HEK293T (cell line): ENCODE measurements around the gene SRGAP1.

ENCODE experiments used
- BHLHE40 ChIP-seq: fragments of 450-650 bp; IDR thresholded peaks from 2 replicates; pipeline ENCODE4 v1.6.1; 2016; ENCODE audit warnings: mild to moderate bottlenecking, moderate library complexity, borderline replicate concordance
- ELF4 ChIP-seq: fragments of 450-650 bp; IDR thresholded peaks from 2 replicates; pipeline ENCODE4 v1.6.1; 2017; ENCODE audit warnings: antibody characterized with exemption
- FOXM1 ChIP-seq: fragments of 450-650 bp; IDR thresholded peaks from 2 replicates; pipeline ENCODE4 v1.6.1; 2017; ENCODE audit warnings: mild to moderate bottlenecking, borderline replicate concordance
- HDGF ChIP-seq: fragments of 450-650 bp; IDR thresholded peaks from 2 replicates; pipeline ENCODE4 v1.6.1; 2017; ENCODE audit warnings: antibody characterized with exemption, borderline replicate concordance
- L3MBTL2 ChIP-seq: fragments of 450-650 bp; conservative IDR thresholded peaks from 2 replicates; pipeline ENCODE4 v1.6.1; 2016; ENCODE audit warnings: mild to moderate bottlenecking
- LEF1 ChIP-seq: fragments of 450-650 bp; IDR thresholded peaks from 2 replicates; pipeline ENCODE4 v1.6.1; 2017; ENCODE audit warnings: mild to moderate bottlenecking, borderline replicate concordance
- SP1 ChIP-seq: fragments of 450-650 bp; IDR thresholded peaks from 2 replicates; pipeline ENCODE4 v1.6.1; 2017
- SUZ12 ChIP-seq: fragments of 450-650 bp; IDR thresholded peaks from 2 replicates; pipeline ENCODE4 v1.6.1; 2016; ENCODE audit warnings: mild to moderate bottlenecking
- ZNF384 ChIP-seq: fragments of 450-650 bp; IDR thresholded peaks from 2 replicates; pipeline ENCODE4 v1.6.1; 2016

DNA sequence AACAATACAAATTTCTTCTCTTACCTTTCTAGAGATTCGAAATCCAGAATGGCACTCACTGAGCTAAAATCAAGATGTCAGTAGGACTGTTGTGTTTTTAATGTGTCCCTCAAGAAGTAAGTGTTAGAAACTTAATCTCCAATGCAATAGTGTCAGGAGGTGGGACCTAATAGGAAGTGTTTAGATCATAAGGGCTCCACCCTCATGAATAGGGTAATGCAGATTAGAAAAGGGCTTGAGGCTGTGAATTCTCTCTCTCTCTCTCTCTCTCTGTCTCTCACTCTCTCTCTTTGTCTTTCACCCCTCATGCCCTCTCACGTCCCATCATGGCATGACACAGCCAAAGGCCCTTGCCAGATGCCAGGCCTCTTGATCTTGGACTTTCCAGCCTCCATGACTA is 15.6 kb upstream of the SRGAP1 start:
- no peak for TF ChIP-seq ELF4
- TF ChIP-seq BHLHE40, result no peak
- no peak for TF ChIP-seq LEF1
- TF ChIP-seq SP1, result no peak
- no peak for TF ChIP-seq HDGF
- TF ChIP-seq SUZ12, result no peak
- TF ChIP-seq FOXM1, result no peak
- TF ChIP-seq L3MBTL2, result no peak
- no peak for TF ChIP-seq ZNF384
